SH-SY5Y (cell line): ENCODE data around the gene NPTXR.

Experiments used
- GATA2 ChIP-seq: IDR thresholded peaks from 2 replicates; pipeline ENCODE4 v1.6.1; 2011; ENCODE audit warnings: mild to moderate bottlenecking, low read depth, low read length
- GATA3 ChIP-seq: IDR thresholded peaks from 2 replicates; pipeline ENCODE4 v1.6.1; 2011; ENCODE audit warnings: low read depth, mild to moderate bottlenecking, low read length, moderate library complexity

The NPTXR gene

GRCh38 chr22:38843657-38844314 is at the start of gene NPTXR:
TSS of gene NPTXR (minus strand) at chr22:38844028.
- TF ChIP-seq GATA2 (no peak), GATA3 (no peak)

GRCh38 chr22:38891256-38891655 is 47.4 kb upstream of the NPTXR start:
- no peak for TF ChIP-seq GATA3
- no peak for TF ChIP-seq GATA2

GRCh38 chr22:38890377-38890776 is 46.5 kb upstream of the NPTXR start:
- TF ChIP-seq GATA2 (no peak), GATA3 (no peak)

- no peak for TF ChIP-seq GATA3
- no peak for TF ChIP-seq GATA2
Observed at GRCh38 chr22:38886333-38886732, 42.5 kb upstream of the NPTXR start.

GRCh38 chr22:38882972-38883622 is 39.3 kb upstream of the NPTXR start:
- TF ChIP-seq GATA2 (no peak), GATA3 (no peak)

- no peak for TF ChIP-seq GATA3
- no peak for TF ChIP-seq GATA2
Observed at GRCh38 chr22:38881997-38882879, 38.4 kb upstream of the NPTXR start.

GRCh38 chr22:38881464-38881871 is 37.6 kb upstream of the NPTXR start:
- TF ChIP-seq GATA2 = no peak
- TF ChIP-seq GATA3 = no peak

- TF ChIP-seq GATA3 (no peak), GATA2 (no peak)
Observed at GRCh38 chr22:38879961-38880360, 36.1 kb upstream of the NPTXR start.

GRCh38 chr22:38879108-38879729 is 35.4 kb upstream of the NPTXR start:
- TF ChIP-seq GATA3 (no peak), GATA2 (no peak)

GRCh38 chr22:38878001-38878400 is 34.2 kb upstream of the NPTXR start:
- TF ChIP-seq GATA2 (no peak), GATA3 (no peak)

- no peak for TF ChIP-seq GATA2
- no peak for TF ChIP-seq GATA3
Observed at GRCh38 chr22:38874529-38875222, 30.8 kb upstream of the NPTXR start.

GRCh38 chr22:38873469-38874411 is 29.9 kb upstream of the NPTXR start:
- TF ChIP-seq GATA3 (no peak), GATA2 (no peak)
